Measurements from ENCODE around the gene ANGEL1. TPM values are rescaled to one million over a fixed set of nuclear protein-coding genes. Genes with fewer than 3 reads are reported as not detected.

The ANGEL1 gene
- total RNA-seq, 6 experiments from 2014 or later = 9.3 to 17.8 (median 14.4) TPM

- intact Hi-C loops (cut with DNase I) = loop anchor here (10.0 kb wide), 2 partner anchors 67 to 77 kb away; no protein-coding TSS in a partner anchor
These were observed 31.0 kb downstream of the ANGEL1 start for GRCh38 chr14:76781648-76782051.

GRCh38 chr14:76780875-76781647, 31.6 kb downstream of the ANGEL1 start:
- Histone ChIP-seq H3K4me3 (no peak overlapping the region), H3K9me3 (no peaks in the 10 kb centered on the region), H3K36me3 (peaks cover 0 to 6% (median 0%) of the 10 kb centered on the region in 4 donors), H3K4me1 (no peaks in the 10 kb centered on the region), H3K27ac (no peak overlapping the region), H3K27me3 (no peaks in the 10 kb centered on the region)
- TF ChIP-seq CTCF (IDR thresholded peaks at IDR 0.05) (no peak), POLR2A (IDR thresholded peaks at IDR 0.05) (no peak)
- DNase-seq (no peak), ATAC-seq (peak in 3 of 4 donors; percentile 8 to 28 (median 24))
- intact Hi-C loops (cut with DNase I) = loop anchor here (10.0 kb wide), 2 partner anchors 66 to 76 kb away; no protein-coding TSS in a partner anchor
- WGBS (ENCODE audit: insufficient coverage, low coverage, low lambda C conversion rate, missing lambda C conversion rate) = 58% methylated on average over 5 of the region's 11 CpGs

More at GRCh38 chr14:76781648-76782051, 31.0 kb downstream of the ANGEL1 start:
- DNase-seq = no peak
- Histone ChIP-seq H3K27me3 (no peaks in the 10 kb centered on the region), H3K4me1 (no peaks in the 10 kb centered on the region), H3K4me3 (no peak overlapping the region), H3K27ac (no peak overlapping the region), H3K9me3 (no peaks in the 10 kb centered on the region), H3K36me3 (peaks cover 0 to 6% (median 0%) of the 10 kb centered on the region in 4 donors)
- no peak for TF ChIP-seq CTCF (IDR thresholded peaks at IDR 0.05)
- TF ChIP-seq POLR2A (IDR thresholded peaks at IDR 0.05) = no peak
- no CpG with 5 or more reads among the region's 2 CpGs for WGBS (ENCODE audit: insufficient coverage, low coverage, low lambda C conversion rate, missing lambda C conversion rate)
- no peak for ATAC-seq

- 59% methylated on average over 3 of the region's 5 CpGs for WGBS (ENCODE audit: insufficient coverage, low coverage, low lambda C conversion rate, missing lambda C conversion rate)
- ATAC-seq (no peak), DNase-seq (no peak)
- intact Hi-C loops (cut with DNase I) = loop anchor here (10.0 kb wide), 2 partner anchors 66 to 76 kb away; no protein-coding TSS in a partner anchor
- Histone ChIP-seq H3K9me3 (no peaks in the 10 kb centered on the region), H3K27me3 (no peaks in the 10 kb centered on the region), H3K27ac (no peak overlapping the region), H3K4me3 (no peak overlapping the region), H3K4me1 (no peaks in the 10 kb centered on the region), H3K36me3 (peaks cover 0 to 6% (median 0%) of the 10 kb centered on the region in 4 donors)
- TF ChIP-seq CTCF (IDR thresholded peaks at IDR 0.05) = no peak
- TF ChIP-seq POLR2A (IDR thresholded peaks at IDR 0.05) = no peak
These were observed 32.3 kb downstream of the ANGEL1 start for GRCh38 chr14:76780360-76780759.

- WGBS (ENCODE audit: insufficient coverage, low coverage, low lambda C conversion rate, missing lambda C conversion rate) = 100% methylated on average over 2 of the region's 2 CpGs
- intact Hi-C loops (cut with DNase I) = loop anchor here (10.0 kb wide), 2 partner anchors 65 to 75 kb away; no protein-coding TSS in a partner anchor
- DNase-seq = no peak
- no peaks in the 10 kb centered on the region for H3K27me3 ChIP-seq
- TF ChIP-seq POLR2A (IDR thresholded peaks at IDR 0.05) = no peak
- TF ChIP-seq CTCF (IDR thresholded peaks at IDR 0.05) = no peak
- H3K36me3 ChIP-seq = peaks cover 0 to 6% (median 0%) of the 10 kb centered on the region in 4 donors
- H3K9me3 ChIP-seq = no peaks in the 10 kb centered on the region
- no peaks in the 10 kb centered on the region for H3K4me1 ChIP-seq
- H3K27ac ChIP-seq = no peak overlapping the region
- no peak for ATAC-seq
- no peak overlapping the region for H3K4me3 ChIP-seq
These were observed 32.7 kb downstream of the ANGEL1 start for GRCh38 chr14:76780058-76780345.
